GM21360 (cell line): Measurements from ENCODE around the gene NOXO1.
"Not testable (repeated sequence)": the region's sequence is repeated elsewhere in the genome, so short reads cannot be mapped to it uniquely, and the experiment has no call there.

Experiments
- ATAC-seq: cut with Tn5 transposase; IDR thresholded peaks from one replicate; pipeline ENCODE4 v1.9.1; 2021; ENCODE audit warnings: mild to moderate bottlenecking, moderate library complexity; ENCODE audit not compliant: unreplicated experiment

NOXO1 gene

GRCh38 chr16:2011726-2012125 is 30.5 kb upstream of the NOXO1 start:
- not testable (repeated sequence) for ATAC-seq

GRCh38 chr16:2009791-2010510 is 28.7 kb upstream of the NOXO1 start, which contains the start of gene ZNF598:
TSS of gene ZNF598 (minus strand) at chr16:2009821.
- peak; percentile 82 for ATAC-seq

GRCh38 chr16:2009164-2009711 is 28.0 kb upstream of the NOXO1 start:
- ATAC-seq: peak; percentile 29

- ATAC-seq: no peak
Observed at GRCh38 chr16:2008631-2009163, 27.4 kb upstream of the NOXO1 start.

GRCh38 chr16:2008009-2008526 is 26.8 kb upstream of the NOXO1 start:
- no peak for ATAC-seq

- no peak for ATAC-seq
Observed at GRCh38 chr16:2007081-2007836, 26.0 kb upstream of the NOXO1 start.

GRCh38 chr16:2006317-2006716 is 25.0 kb upstream of the NOXO1 start:
- no peak for ATAC-seq

GRCh38 chr16:2005646-2006045 is 24.4 kb upstream of the NOXO1 start:
- ATAC-seq: no peak

- no peak for ATAC-seq
Observed at GRCh38 chr16:2004795-2005517, 23.7 kb upstream of the NOXO1 start.

GRCh38 chr16:2003827-2004641 is 22.8 kb upstream of the NOXO1 start:
- peak; percentile 60 for ATAC-seq

GRCh38 chr16:2003231-2003826 is 22.1 kb upstream of the NOXO1 start:
- no peak for ATAC-seq

- no peak for ATAC-seq
Observed at GRCh38 chr16:2002406-2003230, 21.3 kb upstream of the NOXO1 start.

GRCh38 chr16:2001456-2002355 is 20.4 kb upstream of the NOXO1 start:
- no peak for ATAC-seq

GRCh38 chr16:2001035-2001434 is 19.8 kb upstream of the NOXO1 start:
- ATAC-seq: no peak

- no peak for ATAC-seq
Observed at GRCh38 chr16:1999866-2000514, 18.7 kb upstream of the NOXO1 start.

- no peak for ATAC-seq
Observed at GRCh38 chr16:1998852-1999801, 17.9 kb upstream of the NOXO1 start.
